ENCODE data around the gene KLC1.

The KLC1 gene

DNA sequence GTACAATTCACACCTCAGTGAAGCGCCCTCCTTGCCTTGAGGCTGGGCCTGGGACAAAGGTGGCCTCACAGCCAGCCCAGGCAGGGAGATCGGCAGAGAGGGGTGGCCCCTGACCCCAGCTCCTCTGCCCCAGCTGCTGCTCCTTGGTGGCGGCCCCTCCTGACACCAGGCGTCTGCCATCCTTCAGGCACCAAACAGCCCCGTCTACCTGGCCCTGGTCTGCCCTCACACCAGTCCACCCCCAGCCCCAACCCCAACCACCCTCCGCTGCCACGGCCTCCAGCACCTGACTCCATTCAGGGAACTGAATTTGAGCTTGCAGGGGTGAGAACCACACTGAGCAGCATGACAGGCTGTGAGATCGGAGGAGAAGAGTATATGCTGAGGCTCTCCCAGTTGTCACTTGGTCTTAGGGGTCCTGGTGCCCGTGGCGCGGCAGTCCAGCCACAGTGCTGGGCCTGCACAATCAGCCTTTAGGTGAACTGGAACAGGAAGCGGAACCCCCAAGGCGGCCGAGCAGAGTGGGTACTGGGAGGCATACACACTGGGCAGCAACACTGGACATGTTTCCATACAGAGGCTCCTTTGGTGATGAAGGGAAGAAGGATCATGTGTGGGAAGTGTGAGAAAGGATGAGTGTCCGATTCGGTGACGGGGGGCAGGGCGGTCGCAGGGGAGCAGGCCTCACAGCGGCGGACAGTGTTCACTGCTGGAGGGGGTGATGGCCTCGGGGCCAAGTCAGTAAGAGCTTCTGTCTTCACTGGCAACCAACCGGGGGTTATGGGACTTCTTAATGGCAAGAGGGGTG is 105.3 kb downstream of the KLC1 start:
- no peaks in the 10 kb centered on the region for H3K9me3 ChIP-seq (ENCODE audit: control insufficient read depth in 1 of 2, low read length in 2 of 2)
- H3K27me3 ChIP-seq (ENCODE audit: low read depth, low read length) = no peaks in the 10 kb centered on the region
- H3K4me3 ChIP-seq (ENCODE audit: low read depth in 1 of 2, low read length in 2 of 2) = no peak overlapping the region
- H3K27ac ChIP-seq (ENCODE audit: low read length) = no peak overlapping the region
- H3K4me1 ChIP-seq (ENCODE audit: control insufficient read depth in 1 of 2, insufficient read depth in 2 of 2, low read length in 2 of 2) = peaks cover 4 to 30% of the 10 kb centered on the region in 2 donors
- H3K36me3 ChIP-seq (ENCODE audit: control insufficient read depth in 1 of 2, insufficient read depth in 2 of 2, low read length in 2 of 2) = peaks cover 29 to 33% of the 10 kb centered on the region in 2 donors

DNA sequence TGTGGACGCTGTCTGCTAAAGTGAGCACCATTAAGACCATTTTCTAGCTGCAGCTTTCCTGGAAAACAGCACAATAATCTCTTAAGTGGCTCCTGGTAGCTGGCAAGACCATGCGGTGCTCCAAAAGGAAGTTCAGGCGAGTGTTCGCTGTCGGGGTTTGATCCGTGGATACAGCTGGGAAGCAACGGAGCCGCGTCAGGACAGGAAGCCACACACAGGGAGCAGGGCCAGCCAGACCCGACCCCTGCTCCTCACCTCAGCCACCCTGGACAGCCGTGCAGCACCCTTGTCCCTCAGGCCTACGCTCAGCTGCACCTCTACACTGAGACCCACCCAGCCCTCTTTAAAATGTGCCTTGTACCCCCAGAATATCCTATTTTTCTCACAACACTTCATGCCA is 106.0 kb downstream of the KLC1 start:
- Histone ChIP-seq H3K9me3 (ENCODE audit: control insufficient read depth in 1 of 2, low read length in 2 of 2) (no peaks in the 10 kb centered on the region), H3K4me1 (ENCODE audit: control insufficient read depth in 1 of 2, insufficient read depth in 2 of 2, low read length in 2 of 2) (peaks cover 4 to 30% of the 10 kb centered on the region in 2 donors), H3K27ac (ENCODE audit: low read length) (no peak overlapping the region), H3K36me3 (ENCODE audit: control insufficient read depth in 1 of 2, insufficient read depth in 2 of 2, low read length in 2 of 2) (peaks cover 27 to 32% of the 10 kb centered on the region in 2 donors), H3K4me3 (ENCODE audit: low read depth in 1 of 2, low read length in 2 of 2) (no peak overlapping the region), H3K27me3 (ENCODE audit: low read depth, low read length) (no peaks in the 10 kb centered on the region)

DNA sequence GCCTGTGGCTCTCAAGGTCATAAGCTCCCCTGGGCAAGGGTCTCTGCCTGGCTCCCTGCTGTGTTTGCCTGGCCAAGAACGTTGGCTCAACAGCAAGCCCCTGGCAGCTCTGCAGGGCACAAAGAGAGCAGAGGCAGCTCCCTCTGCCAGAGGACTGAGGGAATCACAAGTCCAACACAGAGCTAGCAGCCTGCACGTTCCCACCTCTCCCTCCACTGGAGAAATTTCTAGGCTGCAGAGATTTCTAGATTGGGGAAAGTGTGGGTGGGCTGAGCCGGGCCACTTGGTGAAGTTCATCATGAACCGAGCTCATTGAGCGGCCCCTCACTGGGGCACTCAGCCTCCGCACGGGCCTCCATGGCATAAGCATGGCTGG is 106.4 kb downstream of the KLC1 start:
- Histone ChIP-seq H3K4me3 (ENCODE audit: low read depth in 1 of 2, low read length in 2 of 2) (no peak overlapping the region), H3K27ac (ENCODE audit: low read length) (no peak overlapping the region), H3K27me3 (ENCODE audit: low read depth, low read length) (no peaks in the 10 kb centered on the region), H3K36me3 (ENCODE audit: control insufficient read depth in 1 of 2, insufficient read depth in 2 of 2, low read length in 2 of 2) (peaks cover 27 to 28% of the 10 kb centered on the region in 2 donors), H3K4me1 (ENCODE audit: control insufficient read depth in 1 of 2, insufficient read depth in 2 of 2, low read length in 2 of 2) (peaks cover 4 to 29% of the 10 kb centered on the region in 2 donors), H3K9me3 (ENCODE audit: control insufficient read depth in 1 of 2, low read length in 2 of 2) (no peaks in the 10 kb centered on the region)

DNA sequence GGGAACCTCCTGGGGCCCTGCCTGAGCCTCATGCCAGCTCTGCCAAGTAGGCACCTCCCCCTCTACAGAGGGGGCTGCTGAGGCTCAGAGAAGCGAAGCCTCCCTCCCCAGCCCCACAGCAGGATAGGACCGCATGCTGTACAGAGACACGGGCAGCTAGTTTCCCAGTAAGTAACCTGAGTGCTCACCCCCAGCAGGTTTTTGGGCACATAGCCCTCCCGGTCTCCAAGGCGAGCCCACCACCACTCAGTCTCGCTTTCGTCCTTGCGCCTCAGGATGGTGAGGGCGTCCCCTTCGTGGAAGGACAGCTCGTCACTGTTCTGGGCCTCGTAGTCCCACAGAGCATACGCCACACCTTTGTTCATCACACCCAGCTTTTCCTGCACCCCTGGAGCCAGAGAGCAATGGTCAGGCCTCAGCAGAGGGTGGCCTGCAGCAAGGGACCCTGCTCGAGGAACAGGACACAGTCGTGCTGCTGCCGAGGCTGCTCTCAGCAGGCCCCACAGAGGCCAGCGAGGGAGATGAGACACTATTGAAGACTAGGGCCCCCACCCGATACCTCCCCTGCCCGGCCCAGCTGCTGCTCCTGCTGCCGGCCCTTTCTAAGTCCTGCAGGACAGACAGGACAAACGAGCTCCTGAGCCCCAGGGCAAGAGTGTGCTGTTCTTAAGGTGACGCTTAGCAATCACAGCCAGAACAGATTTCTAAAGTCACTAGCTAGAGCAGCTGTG is 107.0 kb downstream of the KLC1 start:
- H3K27me3 ChIP-seq (ENCODE audit: low read depth, low read length) = no peaks in the 10 kb centered on the region
- H3K36me3 ChIP-seq (ENCODE audit: control insufficient read depth in 1 of 2, insufficient read depth in 2 of 2, low read length in 2 of 2) = peaks cover 27 to 28% of the 10 kb centered on the region in 2 donors
- H3K4me1 ChIP-seq (ENCODE audit: control insufficient read depth in 1 of 2, insufficient read depth in 2 of 2, low read length in 2 of 2) = peaks cover 4 to 27% of the 10 kb centered on the region in 2 donors
- H3K9me3 ChIP-seq (ENCODE audit: control insufficient read depth in 1 of 2, low read length in 2 of 2) = no peaks in the 10 kb centered on the region
- H3K4me3 ChIP-seq (ENCODE audit: low read depth in 1 of 2, low read length in 2 of 2) = no peak overlapping the region
- H3K27ac ChIP-seq (ENCODE audit: low read length) = no peak overlapping the region

DNA sequence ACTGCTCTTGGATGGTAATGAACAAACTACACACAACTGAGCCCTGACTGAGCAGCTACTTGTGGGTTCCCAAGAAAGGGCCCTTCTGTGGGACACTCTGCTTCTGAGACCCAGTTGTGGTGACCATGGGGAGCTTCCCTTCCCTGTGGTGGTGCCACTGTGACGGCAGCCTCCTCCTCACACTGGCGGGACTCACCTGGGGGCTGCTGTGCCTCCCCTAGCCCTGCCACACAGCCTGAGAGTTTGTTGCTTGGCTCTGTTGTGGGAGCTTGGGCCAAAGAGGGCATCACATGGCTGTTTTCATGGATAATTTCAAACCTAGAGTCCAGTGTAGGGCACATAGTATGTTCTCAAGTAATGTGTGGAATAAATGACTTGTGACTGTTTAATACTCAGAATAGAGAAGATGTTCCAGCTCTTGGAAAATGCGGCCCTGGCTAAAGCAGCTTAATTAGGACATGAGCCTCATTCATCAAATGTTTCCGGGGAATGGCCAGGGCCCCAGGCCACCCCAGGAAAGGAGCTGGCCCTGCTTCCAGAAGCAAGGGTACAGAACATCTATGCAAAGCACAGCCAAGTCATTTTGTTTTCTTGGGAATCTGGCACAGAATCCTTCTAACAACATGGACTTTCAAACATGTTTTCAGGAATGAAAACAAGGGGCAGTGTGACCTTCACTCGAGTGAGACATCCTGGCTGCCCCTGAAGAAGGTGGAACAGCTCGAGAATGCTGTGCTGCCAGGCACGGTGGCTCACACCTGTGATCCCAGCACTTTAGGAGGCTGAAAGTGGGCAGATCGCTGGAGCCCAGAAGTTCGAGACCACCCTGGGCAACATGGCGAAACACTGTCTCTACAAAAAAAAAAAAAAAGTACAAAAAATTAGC is 107.8 kb downstream of the KLC1 start:
- no peak overlapping the region for H3K27ac ChIP-seq (ENCODE audit: low read length)
- peaks cover 4 to 27% of the 10 kb centered on the region in 2 donors for H3K4me1 ChIP-seq (ENCODE audit: control insufficient read depth in 1 of 2, insufficient read depth in 2 of 2, low read length in 2 of 2)
- H3K9me3 ChIP-seq (ENCODE audit: control insufficient read depth in 1 of 2, low read length in 2 of 2) = no peaks in the 10 kb centered on the region
- no peaks in the 10 kb centered on the region for H3K27me3 ChIP-seq (ENCODE audit: low read depth, low read length)
- peaks cover 28% of the 10 kb centered on the region in 2 donors for H3K36me3 ChIP-seq (ENCODE audit: control insufficient read depth in 1 of 2, insufficient read depth in 2 of 2, low read length in 2 of 2)
- no peak overlapping the region for H3K4me3 ChIP-seq (ENCODE audit: low read depth in 1 of 2, low read length in 2 of 2)

DNA sequence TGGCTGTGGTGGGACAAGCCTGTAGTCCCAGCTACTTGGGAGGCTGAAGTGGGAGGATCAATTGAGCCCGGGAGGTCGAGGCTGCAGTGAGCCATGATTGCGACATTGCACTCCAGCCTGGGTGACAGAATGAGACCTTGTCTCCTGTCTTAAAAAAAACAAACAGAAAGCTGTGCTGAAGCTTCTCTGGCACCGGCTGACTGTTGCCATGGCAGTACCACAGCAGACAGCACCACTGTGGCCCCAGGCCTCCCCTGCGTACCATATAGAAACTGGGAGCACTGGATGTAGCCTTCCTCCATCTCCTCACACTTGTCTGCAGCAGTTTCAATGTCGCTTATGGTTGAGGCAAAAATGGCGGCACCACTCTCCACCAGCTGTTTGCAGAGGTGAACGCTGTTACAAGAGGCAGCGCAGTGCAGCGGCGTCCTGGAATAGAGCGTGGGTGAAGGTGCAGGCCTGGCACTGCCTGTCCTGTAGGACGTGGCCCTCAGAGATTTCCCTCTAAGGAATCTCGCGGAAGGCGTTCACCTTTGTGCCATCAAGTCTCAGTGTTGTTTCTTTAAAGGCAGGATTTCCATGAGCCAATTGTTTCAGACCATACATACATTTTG is 108.5 kb downstream of the KLC1 start:
- no peaks in the 10 kb centered on the region for H3K9me3 ChIP-seq (ENCODE audit: control insufficient read depth in 1 of 2, low read length in 2 of 2)
- H3K36me3 ChIP-seq (ENCODE audit: control insufficient read depth in 1 of 2, insufficient read depth in 2 of 2, low read length in 2 of 2) = peaks cover 22 to 31% of the 10 kb centered on the region in 2 donors
- H3K4me1 ChIP-seq (ENCODE audit: control insufficient read depth in 1 of 2, insufficient read depth in 2 of 2, low read length in 2 of 2) = peaks cover 4 to 27% of the 10 kb centered on the region in 2 donors
- no peak overlapping the region for H3K27ac ChIP-seq (ENCODE audit: low read length)
- no peak overlapping the region for H3K4me3 ChIP-seq (ENCODE audit: low read depth in 1 of 2, low read length in 2 of 2)
- H3K27me3 ChIP-seq (ENCODE audit: low read depth, low read length) = no peaks in the 10 kb centered on the region

DNA sequence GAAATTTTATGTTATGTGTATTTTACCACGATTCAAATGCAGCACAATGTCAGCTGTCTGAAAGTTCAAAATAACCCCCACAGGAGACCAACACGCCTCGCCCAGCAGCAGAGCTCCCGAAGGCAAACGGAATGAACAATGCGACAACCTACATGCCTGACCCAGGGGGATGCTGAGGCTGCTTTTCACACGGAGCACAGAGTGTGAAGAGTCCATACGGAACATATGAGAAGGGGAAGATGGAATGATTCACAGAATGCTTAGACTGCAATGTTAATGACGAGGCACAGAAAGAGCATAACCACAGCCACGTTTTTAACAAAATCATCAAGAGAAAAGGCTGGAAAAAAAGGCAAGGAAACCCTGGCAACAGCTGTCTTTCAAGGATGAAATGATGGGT is 109.2 kb downstream of the KLC1 start:
- Histone ChIP-seq H3K36me3 (ENCODE audit: control insufficient read depth in 1 of 2, insufficient read depth in 2 of 2, low read length in 2 of 2) (peaks cover 15 to 26% of the 10 kb centered on the region in 2 donors), H3K9me3 (ENCODE audit: control insufficient read depth in 1 of 2, low read length in 2 of 2) (no peaks in the 10 kb centered on the region), H3K27ac (ENCODE audit: low read length) (no peak overlapping the region), H3K4me1 (ENCODE audit: control insufficient read depth in 1 of 2, insufficient read depth in 2 of 2, low read length in 2 of 2) (peaks cover 4 to 27% of the 10 kb centered on the region in 2 donors), H3K27me3 (ENCODE audit: low read depth, low read length) (no peaks in the 10 kb centered on the region), H3K4me3 (ENCODE audit: low read depth in 1 of 2, low read length in 2 of 2) (no peak overlapping the region)

DNA sequence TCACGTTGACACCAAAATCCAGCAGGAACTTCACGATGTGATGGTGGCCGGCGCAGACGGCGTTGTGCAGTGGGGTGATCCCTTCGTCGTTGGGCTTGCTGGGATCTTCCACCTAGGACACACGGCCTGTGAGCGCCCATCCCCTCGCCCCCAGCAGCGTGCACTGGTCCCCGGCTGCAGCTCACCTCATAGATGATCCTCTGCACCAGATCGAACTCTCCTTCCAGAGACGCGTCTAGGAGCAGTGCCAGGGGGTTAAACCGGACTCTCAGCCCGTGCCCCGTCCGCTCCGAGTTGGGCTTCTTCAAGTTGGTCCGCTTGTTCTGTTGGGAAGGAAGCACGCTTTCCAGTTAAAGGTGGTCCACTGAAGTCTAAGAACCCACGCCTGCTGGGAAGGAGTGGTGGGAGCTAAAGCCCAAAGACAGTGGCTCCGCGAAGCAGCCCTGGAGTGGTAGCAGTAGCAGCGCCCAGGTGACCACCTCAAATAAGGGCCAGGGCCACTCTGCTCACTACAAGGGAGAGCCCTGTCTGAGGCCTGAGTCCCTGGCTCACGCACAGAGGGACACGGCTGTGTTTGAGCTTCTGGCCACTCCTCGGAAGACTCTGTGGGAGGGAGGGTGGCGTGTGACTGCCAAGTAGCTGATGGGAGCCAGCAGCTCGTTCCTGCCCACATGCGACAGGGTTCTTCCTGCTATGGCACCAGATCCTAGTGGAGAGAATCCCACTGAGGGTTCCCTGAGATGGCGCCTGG is 109.9 kb downstream of the KLC1 start:
- H3K4me1 ChIP-seq (ENCODE audit: control insufficient read depth in 1 of 2, insufficient read depth in 2 of 2, low read length in 2 of 2) = peaks cover 4 to 27% of the 10 kb centered on the region in 2 donors
- H3K36me3 ChIP-seq (ENCODE audit: control insufficient read depth in 1 of 2, insufficient read depth in 2 of 2, low read length in 2 of 2) = peaks cover 8 to 26% of the 10 kb centered on the region in 2 donors
- no peaks in the 10 kb centered on the region for H3K27me3 ChIP-seq (ENCODE audit: low read depth, low read length)
- no peak overlapping the region for H3K27ac ChIP-seq (ENCODE audit: low read length)
- H3K4me3 ChIP-seq (ENCODE audit: low read depth in 1 of 2, low read length in 2 of 2) = no peak overlapping the region
- no peaks in the 10 kb centered on the region for H3K9me3 ChIP-seq (ENCODE audit: control insufficient read depth in 1 of 2, low read length in 2 of 2)

DNA sequence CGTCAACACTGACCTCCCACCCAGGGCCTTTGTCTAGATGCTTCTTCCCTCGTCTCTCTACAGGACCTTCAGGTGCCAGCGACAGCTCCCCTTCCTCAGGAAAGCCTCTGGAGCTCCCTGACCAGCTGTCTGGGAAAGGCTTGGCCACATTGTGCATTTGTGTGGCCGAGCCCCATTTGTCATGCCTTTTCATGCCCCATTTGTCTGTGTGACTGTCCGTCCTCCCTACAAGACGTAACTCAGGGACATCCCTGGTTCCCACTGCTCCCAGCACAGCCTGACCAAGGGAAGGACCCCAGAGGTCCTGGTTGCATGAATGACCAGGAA is 110.4 kb downstream of the KLC1 start:
- H3K4me1 ChIP-seq (ENCODE audit: control insufficient read depth in 1 of 2, insufficient read depth in 2 of 2, low read length in 2 of 2) = peaks cover 4 to 27% of the 10 kb centered on the region in 2 donors
- H3K36me3 ChIP-seq (ENCODE audit: control insufficient read depth in 1 of 2, insufficient read depth in 2 of 2, low read length in 2 of 2) = peaks cover 6 to 23% of the 10 kb centered on the region in 2 donors
- no peak overlapping the region for H3K4me3 ChIP-seq (ENCODE audit: low read depth in 1 of 2, low read length in 2 of 2)
- H3K27ac ChIP-seq (ENCODE audit: low read length) = no peak overlapping the region
- no peaks in the 10 kb centered on the region for H3K9me3 ChIP-seq (ENCODE audit: control insufficient read depth in 1 of 2, low read length in 2 of 2)
- no peaks in the 10 kb centered on the region for H3K27me3 ChIP-seq (ENCODE audit: low read depth, low read length)

DNA sequence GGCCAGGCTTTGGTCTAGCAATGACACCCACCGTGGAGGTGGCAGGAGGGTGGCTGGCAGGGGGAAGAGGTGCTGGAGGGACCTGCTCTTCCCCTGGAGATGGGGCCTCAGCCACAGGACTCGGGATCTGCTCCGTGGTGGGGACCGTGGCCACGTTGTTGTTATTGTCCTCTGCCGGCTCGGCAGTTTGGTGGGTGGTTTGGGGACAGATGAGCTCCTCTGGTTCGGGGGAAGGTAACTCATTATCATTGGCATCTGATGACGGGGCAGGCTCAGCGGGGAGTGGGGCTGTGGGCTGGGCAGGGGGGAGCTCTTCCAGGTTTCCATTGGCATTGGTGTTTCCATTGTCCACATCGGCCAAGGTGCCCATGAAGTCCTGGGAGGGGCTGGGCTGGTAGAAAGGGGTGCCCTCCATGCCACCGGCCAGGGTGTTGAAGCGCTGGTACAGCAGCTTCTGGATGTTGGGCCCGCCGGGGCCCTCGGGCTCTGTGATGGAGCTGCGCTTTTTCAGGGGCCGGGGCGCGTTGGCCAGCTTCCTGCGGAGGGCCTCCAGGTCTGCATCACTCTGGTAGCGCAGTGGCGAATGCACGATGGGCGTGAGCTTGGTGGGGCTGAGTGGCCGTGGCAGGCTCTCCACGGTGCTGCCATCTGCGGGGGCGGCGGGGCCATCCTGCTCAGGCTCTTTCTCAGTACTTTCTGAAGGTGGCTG is 110.9 kb downstream of the KLC1 start:
- Histone ChIP-seq H3K4me1 (ENCODE audit: control insufficient read depth in 1 of 2, insufficient read depth in 2 of 2, low read length in 2 of 2) (peaks cover 4 to 26% of the 10 kb centered on the region in 2 donors), H3K27ac (ENCODE audit: low read length) (no peak overlapping the region), H3K9me3 (ENCODE audit: control insufficient read depth in 1 of 2, low read length in 2 of 2) (no peaks in the 10 kb centered on the region), H3K27me3 (ENCODE audit: low read depth, low read length) (no peaks in the 10 kb centered on the region), H3K4me3 (ENCODE audit: low read depth in 1 of 2, low read length in 2 of 2) (no peak overlapping the region), H3K36me3 (ENCODE audit: control insufficient read depth in 1 of 2, insufficient read depth in 2 of 2, low read length in 2 of 2) (peaks cover 11 to 18% of the 10 kb centered on the region in 2 donors)
